GM12801 (cell line): Measurements from ENCODE around the gene ABCA10.

Experiments used
- CTCF ChIP-seq: IDR thresholded peaks from one replicate; pipeline ENCODE4 v1.5.1; 2011; ENCODE audit warnings: control low read depth; ENCODE audit not compliant: insufficient read length; ENCODE audit errors: extremely low read depth

ABCA10 gene

GRCh38 chr17:69254187-69254586 is 25.6 kb upstream of the ABCA10 start:
- TF ChIP-seq CTCF = no peak

DNA sequence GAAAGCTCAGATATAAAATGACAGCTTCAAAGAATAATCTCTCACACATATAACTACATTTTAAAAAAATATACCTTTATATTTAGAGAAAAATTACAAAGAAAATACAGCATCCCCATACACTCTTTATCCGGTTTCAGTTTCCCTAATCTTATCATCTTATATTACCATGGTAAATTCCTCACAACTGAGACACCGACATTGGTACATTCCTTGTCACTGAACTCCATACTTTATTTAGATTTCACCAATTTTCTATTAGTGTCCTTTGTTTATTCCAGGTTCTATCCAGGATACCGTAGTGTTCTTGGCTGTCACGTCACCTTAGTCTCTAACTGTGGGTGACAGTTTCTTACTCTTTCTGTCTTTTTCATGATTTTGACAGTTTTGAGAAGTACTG is 22.0 kb upstream of the ABCA10 start:
- TF ChIP-seq CTCF = no peak

DNA sequence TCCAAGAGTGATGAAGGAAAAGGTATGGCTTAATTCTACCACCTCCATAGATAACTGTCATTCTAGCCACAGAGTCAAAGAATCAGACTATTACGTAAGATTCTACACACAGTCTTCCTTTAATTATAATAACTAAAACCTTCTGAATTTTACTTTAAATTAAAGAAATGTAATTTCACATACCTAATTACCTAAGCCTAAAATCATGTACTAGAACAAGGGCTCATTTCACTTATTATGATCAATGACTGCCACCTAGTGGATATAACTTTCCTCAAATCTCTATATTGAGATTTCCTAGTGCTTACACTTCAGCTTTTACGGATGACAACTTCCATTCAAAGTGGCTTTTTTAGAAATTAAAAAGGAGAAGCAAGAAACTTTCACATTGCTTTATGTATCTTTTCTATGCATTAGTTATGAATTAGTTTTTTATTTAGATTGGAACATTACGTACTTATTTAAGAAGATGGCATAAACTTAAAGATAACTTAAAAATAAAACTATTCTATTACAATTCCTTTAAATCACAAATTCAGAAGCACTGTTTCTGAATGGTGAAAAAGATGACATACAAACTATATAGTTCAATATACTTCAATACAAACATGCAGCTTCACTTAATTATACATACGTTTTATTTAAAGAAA is 18.2 kb upstream of the ABCA10 start:
- TF ChIP-seq CTCF = no peak

- TF ChIP-seq CTCF = no peak
These were observed 17.6 kb upstream of the ABCA10 start for GRCh38 chr17:69246202-69246601.

DNA sequence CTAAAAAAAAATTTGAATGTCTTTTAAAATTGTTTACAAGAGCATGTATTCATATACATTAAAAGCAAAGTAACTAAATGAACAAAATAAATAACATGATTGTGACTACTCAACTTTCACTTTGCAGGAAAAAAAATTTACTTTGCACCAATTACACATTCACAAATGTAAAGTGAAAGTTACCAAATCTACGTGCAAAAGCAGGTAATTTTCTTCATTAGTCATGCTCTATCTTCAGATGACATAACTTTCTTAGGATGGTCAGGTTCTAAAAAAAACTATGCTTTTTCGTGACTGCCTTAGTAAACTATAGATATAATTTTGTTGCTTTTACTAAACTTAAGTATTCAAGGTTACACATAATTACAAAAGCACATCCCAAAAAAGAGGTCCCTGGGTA is 17.0 kb upstream of the ABCA10 start:
- no peak for TF ChIP-seq CTCF

GRCh38 chr17:69239611-69240600 is 11.3 kb upstream of the ABCA10 start:
- no peak for TF ChIP-seq CTCF

GRCh38 chr17:69236946-69237345 is 8.3 kb upstream of the ABCA10 start:
- no peak for TF ChIP-seq CTCF
